PC-9 (cell line): Measurements from ENCODE around the gene SFMBT2. TPM values are rescaled to one million over a fixed set of nuclear protein-coding genes. Genes with fewer than 3 reads are reported as not detected.

Experiments used
- BruUV-seq: library from RNA; stranded (reverse); fragments of 400-500 nt; replicated peaks from 2 replicates; lab custom pipeline; 2021; lab: Mats Ljungman, UMichigan
- CTCF ChIA-PET: fragments of 300-600 bp; sonication (Branson Sonifier 250); formaldehyde crosslinking; loops from one replicate; lab custom pipeline; 2022; ENCODE audit warnings: antibody characterized with exemption; lab: Charles Lee
- POLR2A ChIA-PET: fragments of 300-600 bp; sonication (Branson Sonifier 250); formaldehyde crosslinking; loops from one replicate; lab custom pipeline; 2022; ENCODE audit warnings: antibody characterized with exemption; ENCODE audit not compliant: unreplicated experiment; lab: Charles Lee
- DNase-seq, 2 experiments: peaks; one replicate each; pipeline versions ENCODE4 v3.0.0 to v3.0.0-alpha.2; 2015 to 2022; ENCODE audit warnings: mixed read lengths in 1 of 2
- H2AFZ ChIP-seq: fragments of 200-600 bp; sonication (generic); 2 replicates; pipeline ENCODE4 v1.8.1; 2017; ENCODE audit warnings: antibody characterized with exemption
- H3F3A ChIP-seq: fragments of 200-600 bp; sonication (generic); 2 replicates; pipeline ENCODE4 v1.8.1; 2017; ENCODE audit warnings: antibody characterized with exemption, mild to moderate bottlenecking, low read depth; ENCODE audit not compliant: insufficient read depth
- H3K27ac ChIP-seq: fragments of 200-600 bp; sonication (generic); 2 replicates; pipeline ENCODE4 v1.6.1; 2016; ENCODE audit warnings: mixed run types
- H3K27me3 ChIP-seq: fragments of 200-600 bp; sonication (generic); 2 replicates; pipeline ENCODE4 v1.6.1; 2016; ENCODE audit warnings: low read depth, mixed run types; ENCODE audit not compliant: insufficient read depth
- H3K36me3 ChIP-seq: fragments of 200-600 bp; sonication (generic); 2 replicates; pipeline ENCODE4 v1.6.1; 2016; ENCODE audit warnings: low read depth, mixed run types
- H3K4me1 ChIP-seq: fragments of 200-600 bp; sonication (generic); replicated peaks from 2 replicates; pipeline ENCODE4 v1.6.1; 2016; ENCODE audit warnings: mixed run types; ENCODE audit not compliant: insufficient read depth
- H3K4me2 ChIP-seq: fragments of 200-600 bp; sonication (generic); 2 replicates; pipeline ENCODE4 v1.6.1; 2017; ENCODE audit warnings: mixed run types
- H3K4me3 ChIP-seq: fragments of 200-600 bp; sonication (generic); 2 replicates; pipeline ENCODE4 v1.6.1; 2016; ENCODE audit warnings: mixed run types
- H3K79me2 ChIP-seq: fragments of 200-600 bp; sonication (generic); 2 replicates; pipeline ENCODE4 v1.6.1; 2017; ENCODE audit warnings: low read depth, mixed run types
- H3K9me2 ChIP-seq: fragments of 200-600 bp; sonication (generic); 2 replicates; pipeline ENCODE4 v1.8.1; 2017; ENCODE audit warnings: mild to moderate bottlenecking; ENCODE audit not compliant: insufficient read depth
- H3K9me3 ChIP-seq: fragments of 200-600 bp; sonication (generic); 2 replicates; pipeline ENCODE4 v1.8.1; 2016; ENCODE audit warnings: low read depth; ENCODE audit not compliant: insufficient read depth
- H4K20me1 ChIP-seq: fragments of 200-600 bp; sonication (generic); 2 replicates; pipeline ENCODE4 v1.8.1; 2017; ENCODE audit not compliant: insufficient read depth
- EZH2 ChIP-seq: fragments of 200-600 bp; sonication (generic); IDR thresholded peaks from 2 replicates; pipeline ENCODE4 v1.8.0; 2017; ENCODE audit warnings: antibody characterized with exemption, low read depth
- intact Hi-C: fragments of 100-400 bp; cut with micrococcal nuclease; formaldehyde crosslinking; loops from one replicate; pipeline ENCODE4 v1.10.0; 2022; ENCODE audit not compliant: unreplicated experiment
- total RNA-seq: library from RNA; stranded (reverse); gene quantifications from 2 replicates; pipeline ENCODE4 v1.2.3, GENCODE V29; 2021
- TF ChIP-seq, protein P1 (sequence below): fragments of 200-600 bp; sonication (generic); conservative IDR thresholded peaks from 2 replicates; pipeline ENCODE4 v1.6.1; 2017; ENCODE audit warnings: mixed run types, antibody characterized with exemption, mild to moderate bottlenecking, moderate library complexity

SFMBT2 gene
- total RNA-seq, 1 experiment from 2014 or later, result 0.07 TPM

- no peaks in the 10 kb centered on the region for H3K4me1 ChIP-seq
- DNase-seq, result no peak
- TF ChIP-seq EZH2, result no peak
- TF ChIP-seq, protein P1, sequence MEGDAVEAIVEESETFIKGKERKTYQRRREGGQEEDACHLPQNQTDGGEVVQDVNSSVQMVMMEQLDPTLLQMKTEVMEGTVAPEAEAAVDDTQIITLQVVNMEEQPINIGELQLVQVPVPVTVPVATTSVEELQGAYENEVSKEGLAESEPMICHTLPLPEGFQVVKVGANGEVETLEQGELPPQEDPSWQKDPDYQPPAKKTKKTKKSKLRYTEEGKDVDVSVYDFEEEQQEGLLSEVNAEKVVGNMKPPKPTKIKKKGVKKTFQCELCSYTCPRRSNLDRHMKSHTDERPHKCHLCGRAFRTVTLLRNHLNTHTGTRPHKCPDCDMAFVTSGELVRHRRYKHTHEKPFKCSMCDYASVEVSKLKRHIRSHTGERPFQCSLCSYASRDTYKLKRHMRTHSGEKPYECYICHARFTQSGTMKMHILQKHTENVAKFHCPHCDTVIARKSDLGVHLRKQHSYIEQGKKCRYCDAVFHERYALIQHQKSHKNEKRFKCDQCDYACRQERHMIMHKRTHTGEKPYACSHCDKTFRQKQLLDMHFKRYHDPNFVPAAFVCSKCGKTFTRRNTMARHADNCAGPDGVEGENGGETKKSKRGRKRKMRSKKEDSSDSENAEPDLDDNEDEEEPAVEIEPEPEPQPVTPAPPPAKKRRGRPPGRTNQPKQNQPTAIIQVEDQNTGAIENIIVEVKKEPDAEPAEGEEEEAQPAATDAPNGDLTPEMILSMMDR, result no peak
- H3F3A ChIP-seq, result no peaks in the 10 kb centered on the region
- ChIA-PET CTCF (interaction anchor here (0.6 to 0.7 kb wide), 3 partner anchors 44 to 1794 kb away, joined by 3 to 15 read pairs (median 8); no protein-coding TSS in a partner anchor), POLR2A (interaction anchor here (0.6 kb wide), 2 partner anchors 12 to 923 kb away, joined by 3 to 4 read pairs; no protein-coding TSS in a partner anchor)
- H3K27me3 ChIP-seq, result no peaks in the 10 kb centered on the region
- H3K27ac ChIP-seq, result no peak overlapping the region
- H3K79me2 ChIP-seq, result no peaks in the 10 kb centered on the region
- intact Hi-C loops, result no loop called here
- H3K4me3 ChIP-seq, result no peak overlapping the region
- H4K20me1 ChIP-seq, result no peaks in the 10 kb centered on the region
- no peaks in the 10 kb centered on the region for H3K9me2 ChIP-seq
- no TSS peak for BruUV-seq
- H2AFZ ChIP-seq, result no peak overlapping the region
- no peaks in the 10 kb centered on the region for H3K9me3 ChIP-seq
- H3K4me2 ChIP-seq, result no peak overlapping the region
- no peaks in the 10 kb centered on the region for H3K36me3 ChIP-seq
These were observed 453 bp downstream of the SFMBT2 start for GRCh38 chr10:7410301-7410861.

DNA sequence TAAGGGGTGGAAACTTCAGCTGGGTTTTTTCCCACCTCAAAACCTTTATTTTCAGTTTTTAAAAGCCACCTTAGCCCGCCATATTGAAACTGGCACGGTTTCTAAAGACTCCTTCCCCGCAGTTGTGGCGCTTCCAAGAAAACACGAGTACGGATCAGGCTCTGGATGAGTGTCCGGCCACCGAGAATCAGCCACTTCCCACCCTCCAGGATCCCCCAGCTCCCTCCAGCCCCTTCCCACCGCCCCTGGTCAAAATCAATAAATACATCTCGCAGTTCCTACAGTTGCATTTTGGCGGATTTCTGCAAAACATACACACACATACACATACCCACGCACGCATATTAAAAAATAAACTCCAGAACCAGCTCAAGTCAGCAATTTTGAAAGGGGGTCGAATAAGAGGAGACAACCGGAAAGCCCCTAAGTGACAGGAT is 1.1 kb downstream of the SFMBT2 start:
- H3K4me2 ChIP-seq, result no peak overlapping the region
- no peaks in the 10 kb centered on the region for H3K9me2 ChIP-seq
- no TSS peak for BruUV-seq
- no peaks in the 10 kb centered on the region for H3K9me3 ChIP-seq
- TF ChIP-seq, protein P1, result no peak
- TF ChIP-seq EZH2, result no peak
- H3K27me3 ChIP-seq, result no peaks in the 10 kb centered on the region
- POLR2A ChIA-PET, result no interaction called here
- H3K27ac ChIP-seq, result no peak overlapping the region
- no peaks in the 10 kb centered on the region for H4K20me1 ChIP-seq
- no peak overlapping the region for H3K4me3 ChIP-seq
- CTCF ChIA-PET, result no interaction called here
- no peaks in the 10 kb centered on the region for H3F3A ChIP-seq
- DNase-seq, result no peak
- no peak overlapping the region for H2AFZ ChIP-seq
- no peaks in the 10 kb centered on the region for H3K79me2 ChIP-seq
- H3K4me1 ChIP-seq, result no peaks in the 10 kb centered on the region
- intact Hi-C loops, result no loop called here
- no peaks in the 10 kb centered on the region for H3K36me3 ChIP-seq

DNA sequence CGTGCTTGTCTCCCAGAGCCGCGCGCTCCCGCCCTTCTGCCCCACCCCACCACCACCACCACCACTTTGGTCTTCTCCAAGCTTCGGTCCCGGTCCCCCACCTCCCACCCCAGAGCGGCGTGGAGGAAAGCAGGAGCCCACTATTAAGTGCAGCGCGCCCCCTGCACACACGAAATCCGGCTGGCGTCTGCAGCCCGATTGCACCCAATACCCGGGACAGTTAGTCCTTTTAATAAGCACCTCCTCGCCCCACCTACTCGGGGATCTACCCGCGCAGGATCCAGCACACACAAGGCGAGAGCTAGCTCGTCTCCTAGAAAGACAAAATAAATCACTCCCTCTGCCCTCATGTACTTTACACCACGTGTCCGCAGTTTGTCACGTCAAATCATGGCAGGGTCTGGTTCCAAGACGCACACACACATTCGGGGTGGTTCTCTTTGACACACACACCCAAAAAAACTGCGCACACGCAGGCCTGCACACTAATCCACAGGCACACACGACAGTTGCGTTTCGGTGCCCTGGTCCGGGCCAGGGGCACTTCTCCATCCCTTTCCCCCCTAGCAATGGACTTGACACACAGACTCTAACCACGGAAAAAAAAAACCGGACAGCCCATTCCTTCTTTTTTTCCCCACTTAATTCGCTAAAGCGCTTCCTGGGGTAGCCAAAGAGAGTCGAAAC is 1.6 kb downstream of the SFMBT2 start:
- H3K9me3 ChIP-seq, result no peaks in the 10 kb centered on the region
- no peaks in the 10 kb centered on the region for H4K20me1 ChIP-seq
- no TSS peak for BruUV-seq
- no peaks in the 10 kb centered on the region for H3K79me2 ChIP-seq
- H3K9me2 ChIP-seq, result no peaks in the 10 kb centered on the region
- H3K36me3 ChIP-seq, result no peaks in the 10 kb centered on the region
- no peak overlapping the region for H3K4me2 ChIP-seq
- ChIA-PET POLR2A (no interaction called here), CTCF (no interaction called here)
- H3K4me3 ChIP-seq, result no peak overlapping the region
- no peak overlapping the region for H2AFZ ChIP-seq
- no peak for TF ChIP-seq EZH2
- TF ChIP-seq, protein P1, result no peak
- no peak overlapping the region for H3K27ac ChIP-seq
- no peaks in the 10 kb centered on the region for H3K27me3 ChIP-seq
- no peaks in the 10 kb centered on the region for H3K4me1 ChIP-seq
- intact Hi-C loops, result no loop called here
- no peaks in the 10 kb centered on the region for H3F3A ChIP-seq
- no peak for DNase-seq
